Measurements from ENCODE around the gene ZBTB6.

ZBTB6 gene

GRCh38 chr9:122912964-122913673 lies at the start of gene ZBTB6:
TSS of gene ZBTB6 (minus strand) at chr9:122913323. CDS start at chr9:122912072, 1,251 bp downstream.
- DNase-seq (ENCODE audit: low read depth in 2 of 2), result peak in 1 of 2 donors; percentile 41

- no peak for DNase-seq (ENCODE audit: low read depth in 2 of 2)
Measured at GRCh38 chr9:122961139-122961538, 48.0 kb upstream of the ZBTB6 start.

GRCh38 chr9:122955961-122956360 lies 42.8 kb upstream of the ZBTB6 start:
- DNase-seq (ENCODE audit: low read depth in 2 of 2), result no peak

- no peak for DNase-seq (ENCODE audit: low read depth in 2 of 2)
Measured at GRCh38 chr9:122954253-122954691, 41.1 kb upstream of the ZBTB6 start.

GRCh38 chr9:122951056-122951455 lies 37.9 kb upstream of the ZBTB6 start:
- DNase-seq (ENCODE audit: low read depth in 2 of 2), result no peak

GRCh38 chr9:122950263-122950662 lies 37.1 kb upstream of the ZBTB6 start:
- no peak for DNase-seq (ENCODE audit: low read depth in 2 of 2)

GRCh38 chr9:122949696-122950095 lies 36.6 kb upstream of the ZBTB6 start:
- no peak for DNase-seq (ENCODE audit: low read depth in 2 of 2)

- DNase-seq (ENCODE audit: low read depth in 2 of 2), result no peak
Measured at GRCh38 chr9:122948313-122948712, 35.2 kb upstream of the ZBTB6 start.

- DNase-seq (ENCODE audit: low read depth in 2 of 2), result no peak
Measured at GRCh38 chr9:122946461-122947005, 33.4 kb upstream of the ZBTB6 start.

GRCh38 chr9:122944960-122945888 lies 32.1 kb upstream of the ZBTB6 start:
- DNase-seq (ENCODE audit: low read depth in 2 of 2), result no peak

GRCh38 chr9:122941582-122942234 lies 28.6 kb upstream of the ZBTB6 start:
- DNase-seq (ENCODE audit: low read depth in 2 of 2), result no peak

GRCh38 chr9:122940749-122941581 lies 27.8 kb upstream of the ZBTB6 start, which contains the start of gene RABGAP1:
TSS of gene RABGAP1 (plus strand) at chr9:122941020. CDS start at chr9:122957060, 16,040 bp downstream.
- peak; percentile 94 to 97 for DNase-seq (ENCODE audit: low read depth in 2 of 2)

GRCh38 chr9:122940454-122940748 lies 27.3 kb upstream of the ZBTB6 start:
- no peak for DNase-seq (ENCODE audit: low read depth in 2 of 2)

- DNase-seq (ENCODE audit: low read depth in 2 of 2), result no peak
Measured at GRCh38 chr9:122939601-122940000, 26.5 kb upstream of the ZBTB6 start.

GRCh38 chr9:122936883-122937282 lies 23.8 kb upstream of the ZBTB6 start:
- no peak for DNase-seq (ENCODE audit: low read depth in 2 of 2)

- no peak for DNase-seq (ENCODE audit: low read depth in 2 of 2)
Measured at GRCh38 chr9:122936464-122936863, 23.3 kb upstream of the ZBTB6 start.

- DNase-seq (ENCODE audit: low read depth in 2 of 2), result peak; percentile 66 to 85
Measured at GRCh38 chr9:122931226-122932121, 18.4 kb upstream of the ZBTB6 start, which contains the start of gene ZBTB26. TSS of gene ZBTB26 (minus strand) at chr9:122931512. CDS start at chr9:122919934, 11,578 bp downstream.

- DNase-seq (ENCODE audit: low read depth in 2 of 2), result no peak
Measured at GRCh38 chr9:122930541-122931225, 17.6 kb upstream of the ZBTB6 start.

GRCh38 chr9:122929796-122930354 lies 16.8 kb upstream of the ZBTB6 start:
- DNase-seq (ENCODE audit: low read depth in 2 of 2), result no peak
